Esophagus squamous epithelium (tissue), 4 donors: ENCODE measurements around the gene CAPN15.

Experiments
- POLR2A ChIP-seq, 4 donors: fragments of 450-650 bp; IDR thresholded peaks; one replicate each; pipeline ENCODE4 v1.6.1; 2017; ENCODE audit warnings: antibody characterized with exemption in 4 of 4, mild to moderate bottlenecking in 4 of 4, moderate library complexity in 3 of 4
- TF ChIP-seq, protein P1 (sequence below), 6 experiments: fragments of 450-650 bp in 4 of 6; fragments of 200-600 bp in 2 of 6; sonication (generic) in 2 of 6; IDR thresholded peaks; one replicate each; pipeline ENCODE4 v1.5.1; 2016 to 2019; ENCODE audit warnings: antibody characterized with exemption in 6 of 6, mild to moderate bottlenecking in 4 of 6, moderate library complexity in 4 of 6

DNA sequence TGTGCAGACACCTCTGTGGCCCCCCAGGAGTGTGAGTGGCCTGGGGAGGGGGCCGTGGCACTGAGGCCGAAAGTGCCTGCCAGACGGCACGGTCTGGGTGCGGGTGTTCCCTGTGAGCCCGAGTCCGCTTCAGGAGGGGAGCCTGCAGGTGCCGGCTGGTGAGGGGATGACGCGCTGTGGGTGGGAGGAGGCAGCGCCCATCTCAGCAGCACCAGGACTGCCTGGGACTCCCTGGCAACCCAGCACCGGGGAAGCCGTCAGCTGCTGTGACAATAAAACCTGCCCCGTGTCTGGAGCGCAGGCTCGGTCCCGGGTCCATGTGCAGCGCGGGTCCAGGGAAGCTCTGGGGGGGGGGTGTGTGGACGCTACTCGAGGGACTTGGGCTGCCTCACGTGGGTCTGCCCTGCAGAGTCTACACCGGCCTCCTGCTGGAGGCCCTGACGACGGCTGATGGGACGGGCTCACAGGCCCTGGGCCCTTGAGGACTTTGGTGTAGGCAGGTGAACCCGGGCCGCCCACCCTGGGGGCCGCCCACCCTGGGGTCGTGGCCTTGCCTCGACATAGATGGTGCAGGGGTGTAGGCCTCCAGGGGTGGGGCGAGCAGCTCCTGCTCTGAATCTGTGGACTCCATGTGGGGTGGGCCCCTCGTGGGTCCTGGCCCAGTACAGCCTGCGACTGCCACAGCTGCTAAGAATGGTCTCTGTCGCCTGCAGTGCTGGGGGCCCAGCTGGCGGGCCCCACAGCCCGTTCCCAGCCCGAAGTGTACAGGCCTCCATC lies 56.5 kb downstream of the CAPN15 start:
- TF ChIP-seq POLR2A (IDR thresholded peaks at IDR 0.05) = no peak
- TF ChIP-seq, protein P1, sequence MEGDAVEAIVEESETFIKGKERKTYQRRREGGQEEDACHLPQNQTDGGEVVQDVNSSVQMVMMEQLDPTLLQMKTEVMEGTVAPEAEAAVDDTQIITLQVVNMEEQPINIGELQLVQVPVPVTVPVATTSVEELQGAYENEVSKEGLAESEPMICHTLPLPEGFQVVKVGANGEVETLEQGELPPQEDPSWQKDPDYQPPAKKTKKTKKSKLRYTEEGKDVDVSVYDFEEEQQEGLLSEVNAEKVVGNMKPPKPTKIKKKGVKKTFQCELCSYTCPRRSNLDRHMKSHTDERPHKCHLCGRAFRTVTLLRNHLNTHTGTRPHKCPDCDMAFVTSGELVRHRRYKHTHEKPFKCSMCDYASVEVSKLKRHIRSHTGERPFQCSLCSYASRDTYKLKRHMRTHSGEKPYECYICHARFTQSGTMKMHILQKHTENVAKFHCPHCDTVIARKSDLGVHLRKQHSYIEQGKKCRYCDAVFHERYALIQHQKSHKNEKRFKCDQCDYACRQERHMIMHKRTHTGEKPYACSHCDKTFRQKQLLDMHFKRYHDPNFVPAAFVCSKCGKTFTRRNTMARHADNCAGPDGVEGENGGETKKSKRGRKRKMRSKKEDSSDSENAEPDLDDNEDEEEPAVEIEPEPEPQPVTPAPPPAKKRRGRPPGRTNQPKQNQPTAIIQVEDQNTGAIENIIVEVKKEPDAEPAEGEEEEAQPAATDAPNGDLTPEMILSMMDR (IDR thresholded peaks at IDR 0.05) = no peak
